HG03460 (cell line): ENCODE measurements around the gene BPGM.

ENCODE experiments used
- ATAC-seq: cut with Tn5 transposase; IDR thresholded peaks from one replicate; pipeline ENCODE4 v1.9.1; 2021; ENCODE audit not compliant: unreplicated experiment

BPGM gene

GRCh38 chr7:134718211-134718875 is 71.7 kb downstream of the BPGM start:
- no peak for ATAC-seq

GRCh38 chr7:134720091-134720935 is 73.7 kb downstream of the BPGM start:
- no peak for ATAC-seq

- ATAC-seq, result no peak
These were observed 74.5 kb downstream of the BPGM start for GRCh38 chr7:134721171-134721570.

- ATAC-seq, result no peak
These were observed 76.2 kb downstream of the BPGM start for GRCh38 chr7:134722786-134723322.

GRCh38 chr7:134723892-134724291 is 77.2 kb downstream of the BPGM start:
- ATAC-seq, result no peak

GRCh38 chr7:134724606-134725005 is 78.0 kb downstream of the BPGM start:
- no peak for ATAC-seq

- no peak for ATAC-seq
These were observed 79.9 kb downstream of the BPGM start for GRCh38 chr7:134726581-134726980.

GRCh38 chr7:134727711-134728110 is 81.1 kb downstream of the BPGM start:
- no peak for ATAC-seq
